ENCODE results near the gene TRMT10B. TPM values are rescaled to one million over a fixed set of nuclear protein-coding genes. Genes with fewer than 3 reads are reported as not detected.
"Not testable (repeated sequence)": the region's sequence is repeated elsewhere in the genome, so short reads cannot be mapped to it uniquely, and the experiment has no call there.

TRMT10B gene
- total and polyA plus RNA-seq, 10 of the 15 experiments (the other 5 are each of a cell fraction or from before 2014, with no cell fraction given) = 3.7 to 11.7 (median 6.8) TPM

DNA sequence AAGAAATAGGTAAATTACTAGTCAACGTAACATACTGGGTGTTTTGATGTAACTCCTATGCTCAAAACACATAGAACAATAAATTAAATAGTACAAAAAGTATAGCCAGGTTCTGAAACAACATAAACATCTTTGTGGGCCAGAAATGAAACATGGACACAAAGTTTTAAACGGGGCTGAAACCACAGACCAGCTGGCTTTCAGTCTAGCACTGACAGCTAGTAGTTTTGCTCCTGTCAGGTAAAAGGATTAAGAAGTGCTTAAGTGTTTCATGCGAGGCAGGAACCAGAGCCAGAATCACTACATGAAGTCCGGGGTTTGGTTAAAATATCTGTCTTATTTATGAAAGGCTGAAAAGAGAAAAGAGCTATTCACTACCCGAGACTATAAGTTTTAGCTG, 66.5 kb downstream of the TRMT10B start (continued):
- no peak for TF ChIP-seq SMARCA5 (IDR thresholded peaks at IDR 0.05)
- TF ChIP-seq IRF4 (IDR thresholded peaks at IDR 0.05; ENCODE audit: low read depth, low read length) = no peak
- no peak for TF ChIP-seq SUZ12 (IDR thresholded peaks at IDR 0.05; ENCODE audit: unreplicated experiment)
- no peak for TF ChIP-seq ZSCAN29 (IDR thresholded peaks at IDR 0.05)

GRCh38 chr9:37825174-37825573, 71.6 kb downstream of the TRMT10B start:
- H3K27ac ChIP-seq (ENCODE audit: control insufficient read depth, insufficient read depth); H3K9me3 ChIP-seq (replicated peaks; ENCODE audit: control insufficient read depth, insufficient read depth, low read length); RAD21 ChIA-PET (ENCODE audit: unreplicated experiment); H3K9ac ChIP-seq (ENCODE audit: control insufficient read depth, insufficient read depth, low read length); H3K27me3 ChIP-seq (replicated peaks in 1 of 2; ENCODE audit: control insufficient read depth in 2 of 2, insufficient read depth in 2 of 2, low read length in 1 of 2); H3K79me2 ChIP-seq (ENCODE audit: control insufficient read depth, insufficient read depth, low read length); FAIRE-seq; H3K4me1 ChIP-seq (ENCODE audit: control insufficient read depth, insufficient read depth, low read length); ATAC-seq; DNase-seq (ENCODE audit: low read depth, low spot score); intact Hi-C loops (cut with micrococcal nuclease; ENCODE audit: unreplicated experiment); CTCF ChIA-PET; in situ Hi-C loops (cut with MboI); H3K4me2 ChIP-seq (ENCODE audit: control insufficient read depth, insufficient read depth); H2AFZ ChIP-seq (ENCODE audit: control insufficient read depth, low read depth, low read length); BruUV-seq (replicated peaks); H3K4me3 ChIP-seq; H4K20me1 ChIP-seq (ENCODE audit: control insufficient read depth, insufficient read depth); H3K36me3 ChIP-seq (ENCODE audit: control insufficient read depth in 2 of 2, insufficient read depth in 2 of 2, low read length in 1 of 2): not testable (repeated sequence)
- SMC1A ChIA-PET (ENCODE audit: uncharacterized antibody, unreplicated experiment) = interaction anchor here (1.4 kb wide), 1 partner anchor 30 kb away, joined by 3 read pairs; no protein-coding TSS in a partner anchor
- 100% methylated on average over 2 of the region's 2 CpGs for WGBS (ENCODE audit: insufficient coverage, insufficient replicate concordance, low lambda C conversion rate, missing lambda C conversion rate)
- POLR2A ChIA-PET = interaction anchor here (1.4 kb wide), 1 partner anchor 9 kb away, joined by 4 read pairs; no protein-coding TSS in a partner anchor

GRCh38 chr9:37827483-37828165, 74.0 kb downstream of the TRMT10B start:
- Histone ChIP-seq H3K27me3 (replicated peaks in 1 of 2; ENCODE audit: control insufficient read depth in 2 of 2, insufficient read depth in 2 of 2, low read length in 1 of 2) (no peaks in the 10 kb centered on the region), H3K36me3 (ENCODE audit: control insufficient read depth in 2 of 2, insufficient read depth in 2 of 2, low read length in 1 of 2) (peaks cover 0 to 5% of the 10 kb centered on the region in 2 experiments; a peak in 3 of 4 replicates), H3K4me3 (no peak overlapping the region), H3K9me3 (replicated peaks; ENCODE audit: control insufficient read depth, insufficient read depth, low read length) (no peaks in the 10 kb centered on the region; the same call in 2 of the 3 replicates), H2AFZ (ENCODE audit: control insufficient read depth, low read depth, low read length) (no peak overlapping the region), H3K9ac (ENCODE audit: control insufficient read depth, insufficient read depth, low read length) (no peak overlapping the region), H3K4me2 (ENCODE audit: control insufficient read depth, insufficient read depth) (no peak overlapping the region), H3K27ac (ENCODE audit: control insufficient read depth, insufficient read depth) (no peak overlapping the region), H3K4me1 (ENCODE audit: control insufficient read depth, insufficient read depth, low read length) (no peaks in the 10 kb centered on the region), H3K79me2 (ENCODE audit: control insufficient read depth, insufficient read depth, low read length) (no peaks in the 10 kb centered on the region), H4K20me1 (ENCODE audit: control insufficient read depth, insufficient read depth) (no peaks in the 10 kb centered on the region)
- intact Hi-C loops (cut with micrococcal nuclease; ENCODE audit: unreplicated experiment) = no loop called here
- no peak for DNase-seq (ENCODE audit: low read depth, low spot score)
- CTCF ChIA-PET = interaction anchor here (0.6 to 0.9 kb wide), 2 partner anchors 9 to 10 kb away, joined by 3 read pairs; no protein-coding TSS in a partner anchor
- SMC1A ChIA-PET (ENCODE audit: uncharacterized antibody, unreplicated experiment) = interaction anchor here (0.6 to 1.0 kb wide), 2 partner anchors 30 to 246 kb away, joined by 3 to 4 read pairs; no protein-coding TSS in a partner anchor
- WGBS (ENCODE audit: insufficient coverage, insufficient replicate concordance, low lambda C conversion rate, missing lambda C conversion rate) = 97% methylated on average over 4 of the region's 4 CpGs
- no peak for ATAC-seq
- POLR2A ChIA-PET = interaction anchor here (1.3 kb wide), 1 partner anchor 43 kb away, joined by 3 read pairs; the partner anchor contains the start of gene EXOSC3
- FAIRE-seq = no peak
- RAD21 ChIA-PET (ENCODE audit: unreplicated experiment) = no interaction called here
- in situ Hi-C loops (cut with MboI) = no loop called here
- BruUV-seq (replicated peaks) = no TSS peak
- TF ChIP-seq RCOR1 (conservative IDR thresholded peaks at IDR 0.05; ENCODE audit: low read depth, low read length) (no peak), SRF (IDR thresholded peaks at IDR 0.05; ENCODE audit: low read depth in 2 of 2, low read length in 2 of 2) (no peak), SIX5 (IDR thresholded peaks at IDR 0.05; ENCODE audit: low read depth, low read length, severe bottlenecking) (no peak), NR2F1 (conservative IDR thresholded peaks at IDR 0.05) (no peak), SREBF2 (IDR thresholded peaks at IDR 0.05; ENCODE audit: low read length) (no peak), NFYA (IDR thresholded peaks at IDR 0.05; ENCODE audit: borderline replicate concordance, low read depth, low read length) (no peak), IRF5 (IDR thresholded peaks at IDR 0.05; ENCODE audit: borderline replicate concordance) (no peak), RFX5 (IDR thresholded peaks at IDR 0.05; ENCODE audit: low read depth, low read length) (no peak), NR2C2 (IDR thresholded peaks at IDR 0.05; ENCODE audit: borderline replicate concordance, control insufficient read depth, insufficient read length, low read depth) (no peak)
- TF ChIP-seq, protein P1, sequence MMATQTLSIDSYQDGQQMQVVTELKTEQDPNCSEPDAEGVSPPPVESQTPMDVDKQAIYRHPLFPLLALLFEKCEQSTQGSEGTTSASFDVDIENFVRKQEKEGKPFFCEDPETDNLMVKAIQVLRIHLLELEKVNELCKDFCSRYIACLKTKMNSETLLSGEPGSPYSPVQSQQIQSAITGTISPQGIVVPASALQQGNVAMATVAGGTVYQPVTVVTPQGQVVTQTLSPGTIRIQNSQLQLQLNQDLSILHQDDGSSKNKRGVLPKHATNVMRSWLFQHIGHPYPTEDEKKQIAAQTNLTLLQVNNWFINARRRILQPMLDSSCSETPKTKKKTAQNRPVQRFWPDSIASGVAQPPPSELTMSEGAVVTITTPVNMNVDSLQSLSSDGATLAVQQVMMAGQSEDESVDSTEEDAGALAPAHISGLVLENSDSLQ (IDR thresholded peaks at IDR 0.05) = no peak
